GM12878 (cell line): ENCODE results near the gene PHC2. TPM values are rescaled to one million over a fixed set of nuclear protein-coding genes. Genes with fewer than 3 reads are reported as not detected.
A peak's percentile ranks its signal among the peaks of the same experiment; 100 is the strongest.

Experiments
- ATAC-seq: fragments of 200-7000 bp; cut with Tn5 transposase; 3 replicates; pipeline ENCODE4 v1.9.1; 2020; ENCODE audit warnings: mild to moderate bottlenecking, moderate library complexity
- BruUV-seq: library from RNA; stranded (reverse); fragments of 400-500 nt; replicated peaks from 2 replicates; lab custom pipeline; 2021; lab: Mats Ljungman, UMichigan
- CTCF ChIA-PET: fragments of 300-600 bp; sonication (Branson Sonifier 250); formaldehyde crosslinking; extraction: SDS; loops from one replicate; lab custom pipeline; 2021; ENCODE audit warnings: inconsistent platforms; lab: Yijun Ruan, JAX
- POLR2A ChIA-PET: fragments of 350-600 bp; formaldehyde crosslinking; extraction: SDS; loops from one replicate; lab custom pipeline; 2021; ENCODE audit warnings: inconsistent platforms; lab: Charles Lee
- RAD21 ChIA-PET: fragments of 300-600 bp; sonication (Branson Sonifier 250); formaldehyde crosslinking; loops from one replicate; lab custom pipeline; 2023; ENCODE audit warnings: antibody characterized with exemption; ENCODE audit not compliant: unreplicated experiment; lab: Charles Lee
- SMC1A ChIA-PET: fragments of 300-600 bp; sonication (Branson Sonifier 250); formaldehyde crosslinking; loops from one replicate; lab custom pipeline; 2023; ENCODE audit not compliant: unreplicated experiment, uncharacterized antibody; lab: Charles Lee
- DNase-seq: peaks from one replicate; pipeline ENCODE4 v3.0.0-alpha.2; 2011; ENCODE audit warnings: low read depth, low spot score
- FAIRE-seq: peaks from 3 replicates; lab custom pipeline; 2011; peaks lifted over from hg19 to GRCh38; lab: Jason Lieb, UNC
- H2AFZ ChIP-seq: 2 replicates; pipeline ENCODE4 v1.6.0; 2011; ENCODE audit warnings: low read depth, low read length, control low read depth; ENCODE audit not compliant: control insufficient read depth
- H3K27ac ChIP-seq: 2 replicates; pipeline ENCODE4 v1.5.1; 2011; ENCODE audit warnings: control low read depth; ENCODE audit not compliant: control insufficient read depth, insufficient read depth
- H3K27me3 ChIP-seq, 2 experiments: replicated peaks in 1 of 2; 2 replicates each; pipeline versions ENCODE4 v1.6.0 to v1.6.1; 2011; ENCODE audit warnings: low read length in 1 of 2; ENCODE audit not compliant: control insufficient read depth in 2 of 2, insufficient read depth in 2 of 2
- H3K36me3 ChIP-seq, 2 experiments: 2 replicates each; pipeline ENCODE4 v1.5.1; 2011; ENCODE audit warnings: low read length in 1 of 2; ENCODE audit not compliant: control insufficient read depth in 2 of 2, insufficient read depth in 2 of 2
- H3K4me1 ChIP-seq: 2 replicates; pipeline ENCODE4 v1.6.1; 2011; ENCODE audit warnings: mild to moderate bottlenecking, low read length, moderate library complexity, mixed read lengths; ENCODE audit not compliant: control insufficient read depth, insufficient read depth
- H3K4me2 ChIP-seq: 2 replicates; pipeline ENCODE4 v1.6.0; 2011; ENCODE audit warnings: control low read depth; ENCODE audit not compliant: control insufficient read depth, insufficient read depth
- H3K4me3 ChIP-seq: fragments of 200-600 bp; sonication (generic); 2 replicates; pipeline ENCODE4 v1.5.1; 2016
- H3K79me2 ChIP-seq: 2 replicates; pipeline ENCODE4 v1.6.0; 2011; ENCODE audit warnings: low read length; ENCODE audit not compliant: control insufficient read depth, insufficient read depth
- H3K9ac ChIP-seq: 2 replicates; pipeline ENCODE4 v1.8.0; 2011; ENCODE audit warnings: low read length, control low read depth, mixed read lengths; ENCODE audit not compliant: control insufficient read depth, insufficient read depth
- H3K9me3 ChIP-seq: replicated peaks from 3 replicates; pipeline ENCODE4 v1.5.1; 2011; ENCODE audit warnings: mild to moderate bottlenecking, low read length; ENCODE audit not compliant: control insufficient read depth, insufficient read depth
- H4K20me1 ChIP-seq: 2 replicates; pipeline ENCODE4 v1.6.0; 2011; ENCODE audit not compliant: control insufficient read depth, insufficient read depth
- ATF7 ChIP-seq: fragments of 450-650 bp; IDR thresholded peaks from 2 replicates; pipeline ENCODE4 v1.6.1; 2016; ENCODE audit warnings: low read depth, mild to moderate bottlenecking
- CBX5 ChIP-seq: sonication (generic); IDR thresholded peaks from 2 replicates; pipeline ENCODE4 v1.6.1; 2016; ENCODE audit warnings: low read depth, moderate library complexity, mild to moderate bottlenecking, inconsistent platforms
- CHD2 ChIP-seq: IDR thresholded peaks from 2 replicates; pipeline ENCODE4 v1.6.1; 2011; ENCODE audit warnings: low read depth, low read length, improper control_type of control experiment, borderline replicate concordance
- CTCF ChIP-seq, 3 experiments: IDR thresholded peaks in 2 of 3; conservative IDR thresholded peaks in 1 of 3; 2 replicates each; pipeline ENCODE4 v1.5.1; 2011; ENCODE audit warnings: low read depth in 3 of 3, low read length in 3 of 3, mild to moderate bottlenecking in 3 of 3, control low read depth in 2 of 3, moderate library complexity in 2 of 3, inconsistent platforms in 1 of 3, mixed read lengths in 1 of 3; ENCODE audit not compliant: control insufficient read depth in 2 of 3, insufficient read depth in 1 of 3; ENCODE audit errors: extremely low read depth in 1 of 3
- FOS ChIP-seq: IDR thresholded peaks from 3 replicates; pipeline ENCODE4 v1.6.1; 2011; ENCODE audit warnings: borderline replicate concordance; ENCODE audit not compliant: insufficient read length; ENCODE audit errors: extremely low read depth
- GATAD2B ChIP-seq: fragments of 450-650 bp; conservative IDR thresholded peaks from 2 replicates; pipeline ENCODE4 v1.6.1; 2017; ENCODE audit warnings: low read depth, mild to moderate bottlenecking, moderate library complexity
- LARP7 ChIP-seq: fragments of 450-650 bp; IDR thresholded peaks from 2 replicates; pipeline ENCODE4 v1.6.1; 2017; ENCODE audit warnings: mild to moderate bottlenecking
- MEF2A ChIP-seq: IDR thresholded peaks from 2 replicates; pipeline ENCODE4 v1.6.1; 2011; ENCODE audit warnings: low read depth, mild to moderate bottlenecking, low read length, moderate library complexity; ENCODE audit not compliant: insufficient read depth
- MTA2 ChIP-seq: fragments of 450-650 bp; IDR thresholded peaks from 2 replicates; pipeline ENCODE4 v1.6.1; 2016; ENCODE audit warnings: low read depth, mild to moderate bottlenecking, moderate library complexity
- NFYB ChIP-seq: IDR thresholded peaks from 2 replicates; pipeline ENCODE4 v1.6.1; 2011; ENCODE audit warnings: low read depth, mild to moderate bottlenecking, low read length, improper control_type of control experiment, moderate library complexity; ENCODE audit not compliant: insufficient read depth
- NR2F1 ChIP-seq: fragments of 450-650 bp; conservative IDR thresholded peaks from 2 replicates; pipeline ENCODE4 v1.6.1; 2017; ENCODE audit warnings: mild to moderate bottlenecking
- POLR2AphosphoS2 ChIP-seq: IDR thresholded peaks from 2 replicates; pipeline ENCODE4 v1.6.1; 2011; ENCODE audit warnings: low read depth, mild to moderate bottlenecking, low read length, improper control_type of control experiment, moderate library complexity
- RAD51 ChIP-seq: fragments of 450-650 bp; IDR thresholded peaks from 2 replicates; pipeline ENCODE4 v1.6.1; 2016; ENCODE audit warnings: moderate library complexity, mild to moderate bottlenecking, inconsistent platforms
- RCOR1 ChIP-seq: conservative IDR thresholded peaks from 2 replicates; pipeline ENCODE4 v1.6.1; 2012; ENCODE audit warnings: low read depth, low read length, improper control_type of control experiment
- SMAD5 ChIP-seq: IDR thresholded peaks from 2 replicates; pipeline ENCODE4 v1.6.1; 2016; ENCODE audit warnings: antibody characterized with exemption, low read depth
- SMC3 ChIP-seq: IDR thresholded peaks from 2 replicates; pipeline ENCODE4 v1.6.1; 2011; ENCODE audit warnings: low read length, improper control_type of control experiment, borderline replicate concordance
- STAT1 ChIP-seq: fragments of 450-650 bp; conservative IDR thresholded peaks from 2 replicates; pipeline ENCODE4 v1.6.1; 2014; ENCODE audit warnings: antibody characterized with exemption, mild to moderate bottlenecking
- TAF1 ChIP-seq: IDR thresholded peaks from 2 replicates; pipeline ENCODE4 v1.6.1; 2011; ENCODE audit warnings: mild to moderate bottlenecking, low read depth, low read length, borderline replicate concordance
- ZZZ3 ChIP-seq: IDR thresholded peaks from 2 replicates; pipeline ENCODE4 v1.6.1; 2011; ENCODE audit warnings: low read depth; ENCODE audit not compliant: control insufficient read depth, insufficient read length
- WGBS: methylation state at CpG from one replicate; pipeline ENCODE4 v1.1.6; 2016; ENCODE audit warnings: low lambda C conversion rate; ENCODE audit not compliant: insufficient replicate concordance, insufficient coverage; ENCODE audit errors: missing lambda C conversion rate; 5-methylcytosine and 5-hydroxymethylcytosine counted together
- in situ Hi-C: fragments of 300-500 bp; cut with MboI; formaldehyde crosslinking; loops from 9 replicates; pipeline ENCODE4 v1.14.3; 2018; ENCODE audit warnings: mixed read lengths
- intact Hi-C: fragments of 100-400 bp; cut with micrococcal nuclease; formaldehyde crosslinking; loops from one replicate; pipeline ENCODE4 v1.14.2; 2022; ENCODE audit not compliant: unreplicated experiment
- polyA plus RNA-seq, 11 experiments: library from polyadenylated mRNA; depleted of rRNA in 4 of 11; unstranded in 6 of 11; stranded (reverse) in 5 of 11; fragments of >200 nt; fragmentation: Nextera tagmentation in 4 of 11; fragmentation: Illumina TruSeq in 1 of 11; extraction: Ambion mirVana in 4 of 11; extraction: Trizol in 1 of 11; gene quantifications; 1 replicate in 1 of 11; 2 replicates in 10 of 11; pipeline versions ENCODE4 v1.2.1 to v1.2.3, GENCODE V29; 2011 to 2016; ENCODE audit warnings: inconsistent platforms in 2 of 11, missing spikeins in 2 of 11, low read depth in 1 of 11
- total RNA-seq, 4 experiments: library from RNA; depleted of rRNA in 3 of 4; stranded (reverse); fragments of >200 nt in 3 of 4; fragmentation: Illumina TruSeq in 1 of 4; extraction: Trizol in 1 of 4; gene quantifications; 2 replicates each; pipeline versions ENCODE4 v1.2.1 to v1.2.3, GENCODE V29; 2013 to 2021
- TF ChIP-seq, protein P1 (sequence below): fragments of 450-650 bp; IDR thresholded peaks from 2 replicates; pipeline ENCODE4 v1.6.1; 2018; ENCODE audit warnings: mild to moderate bottlenecking, low read depth, moderate library complexity; ENCODE audit not compliant: partially characterized antibody

PHC2 gene
- total and polyA plus RNA-seq, 10 of the 15 experiments (the other 5 are each of a cell fraction or from before 2014, with no cell fraction given): 2.0 to 35.9 (median 16.4) TPM

GRCh38 chr1:33307494-33307864, 123.4 kb downstream of the PHC2 start:
- H3K4me1 ChIP-seq: no peaks in the 10 kb centered on the region
- no peaks in the 10 kb centered on the region; a peak in 1 of 4 replicates for H3K27me3 ChIP-seq
- in situ Hi-C loops (no loop called here), intact Hi-C loops (no loop called here)
- SMC1A ChIA-PET: no interaction called here
- no peak for ATAC-seq
- no TSS peak for BruUV-seq
- H4K20me1 ChIP-seq: no peaks in the 10 kb centered on the region
- TF ChIP-seq NFYB (no peak), LARP7 (no peak), NR2F1 (no peak), TAF1 (no peak), CTCF (IDR thresholded peaks at IDR 0.05 in 2 of 3, conservative IDR thresholded peaks at IDR 0.05 in 1 of 3; ENCODE audit: control insufficient read depth in 2 of 3, extremely low read depth in 1 of 3, insufficient read depth in 1 of 3, low read depth in 3 of 3, low read length in 3 of 3) (no peak), SMC3 (no peak), RAD51 (no peak), STAT1 (no peak), SMAD5 (no peak), CBX5 (no peak), ZZZ3 (no peak), MEF2A (no peak), GATAD2B (no peak), CHD2 (no peak), FOS (no peak), MTA2 (no peak), RCOR1 (no peak), POLR2AphosphoS2 (no peak), ATF7 (no peak)
- TF ChIP-seq, protein P1, sequence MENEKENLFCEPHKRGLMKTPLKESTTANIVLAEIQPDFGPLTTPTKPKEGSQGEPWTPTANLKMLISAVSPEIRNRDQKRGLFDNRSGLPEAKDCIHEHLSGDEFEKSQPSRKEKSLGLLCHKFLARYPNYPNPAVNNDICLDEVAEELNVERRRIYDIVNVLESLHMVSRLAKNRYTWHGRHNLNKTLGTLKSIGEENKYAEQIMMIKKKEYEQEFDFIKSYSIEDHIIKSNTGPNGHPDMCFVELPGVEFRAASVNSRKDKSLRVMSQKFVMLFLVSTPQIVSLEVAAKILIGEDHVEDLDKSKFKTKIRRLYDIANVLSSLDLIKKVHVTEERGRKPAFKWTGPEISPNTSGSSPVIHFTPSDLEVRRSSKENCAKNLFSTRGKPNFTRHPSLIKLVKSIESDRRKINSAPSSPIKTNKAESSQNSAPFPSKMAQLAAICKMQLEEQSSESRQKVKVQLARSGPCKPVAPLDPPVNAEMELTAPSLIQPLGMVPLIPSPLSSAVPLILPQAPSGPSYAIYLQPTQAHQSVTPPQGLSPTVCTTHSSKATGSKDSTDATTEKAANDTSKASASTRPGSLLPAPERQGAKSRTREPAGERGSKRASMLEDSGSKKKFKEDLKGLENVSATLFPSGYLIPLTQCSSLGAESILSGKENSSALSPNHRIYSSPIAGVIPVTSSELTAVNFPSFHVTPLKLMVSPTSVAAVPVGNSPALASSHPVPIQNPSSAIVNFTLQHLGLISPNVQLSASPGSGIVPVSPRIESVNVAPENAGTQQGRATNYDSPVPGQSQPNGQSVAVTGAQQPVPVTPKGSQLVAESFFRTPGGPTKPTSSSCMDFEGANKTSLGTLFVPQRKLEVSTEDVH: no peak
- CTCF ChIA-PET: interaction anchor here (1.9 kb wide), 1 partner anchor 12 kb away, joined by 6 read pairs; no protein-coding TSS in a partner anchor
- H3K9me3 ChIP-seq: no peaks in the 10 kb centered on the region
- H2AFZ ChIP-seq: no peak overlapping the region
- no peak overlapping the region for H3K9ac ChIP-seq
- POLR2A ChIA-PET: no interaction called here
- no peak for FAIRE-seq
- H3K4me3 ChIP-seq: no peak overlapping the region
- H3K27ac ChIP-seq: no peak overlapping the region
- H3K4me2 ChIP-seq: no peak overlapping the region
- H3K36me3 ChIP-seq: no peaks in the 10 kb centered on the region
- WGBS: no CpG with 5 or more reads among the region's 5 CpGs
- no peaks in the 10 kb centered on the region for H3K79me2 ChIP-seq
- peak; percentile 23 for DNase-seq
- RAD21 ChIA-PET: no interaction called here
